CD4-positive, CD25-positive, alpha-beta regulatory T cell (primary cell): Measurements from ENCODE around the gene ERP29. TPM values are rescaled to one million over a fixed set of nuclear protein-coding genes. Genes with fewer than 3 reads are reported as not detected.

Source experiments
- ATAC-seq, 2 donors: fragments of 150-1000 bp; cut with Tn5 transposase; one replicate each; pipeline ENCODE4 v1.10.0; 2021; ENCODE audit warnings: low read depth in 2 of 2, moderate number of reproducible peaks in 2 of 2, moderate library complexity in 1 of 2
- DNase-seq, 3 donors: peaks; one replicate each; pipeline versions ENCODE4 v3.0.0 to v3.0.0-alpha.2; 2012 to 2022; ENCODE audit warnings: mixed read lengths in 1 of 3
- H3K27ac ChIP-seq: one replicate; pipeline ENCODE4 v1.7.0; 2013; ENCODE audit warnings: mild to moderate bottlenecking, low read length; ENCODE audit not compliant: insufficient read depth, poor library complexity, severe bottlenecking
- H3K27me3 ChIP-seq: one replicate; pipeline ENCODE4 v1.7.0; 2013; ENCODE audit warnings: low read length; ENCODE audit not compliant: control insufficient read depth, insufficient read depth
- H3K36me3 ChIP-seq: one replicate; pipeline ENCODE4 v1.7.0; 2013; ENCODE audit warnings: mild to moderate bottlenecking, low read length, moderate library complexity; ENCODE audit not compliant: control insufficient read depth, insufficient read depth
- H3K4me1 ChIP-seq: 2 replicates; pipeline ENCODE4 v1.7.0; 2013; ENCODE audit warnings: mild to moderate bottlenecking, low read length; ENCODE audit not compliant: insufficient read depth, control insufficient read depth, poor library complexity, severe bottlenecking
- H3K4me3 ChIP-seq: one replicate; pipeline ENCODE4 v1.7.0; 2013; ENCODE audit warnings: low read depth, mild to moderate bottlenecking, low read length, moderate library complexity
- H3K9me3 ChIP-seq, 2 experiments: 1 replicate in 1 of 2; 2 replicates in 1 of 2; pipeline ENCODE4 v1.7.0; 2013; ENCODE audit warnings: low read length in 2 of 2, mild to moderate bottlenecking in 1 of 2, moderate library complexity in 1 of 2; ENCODE audit not compliant: control insufficient read depth in 2 of 2
- H3K27ac Mint-ChIP-seq, 3 donors: one replicate each; pipeline ENCODE4 v1.8.0; 2020 to 2022; ENCODE audit warnings: mild to moderate bottlenecking in 3 of 3, mixed read lengths in 3 of 3, moderate library complexity in 2 of 3
- H3K27me3 Mint-ChIP-seq: one replicate; pipeline ENCODE4 v1.8.0; 2022; ENCODE audit warnings: mild to moderate bottlenecking, mixed read lengths
- H3K36me3 Mint-ChIP-seq: one replicate; pipeline ENCODE4 v1.8.0; 2020; ENCODE audit warnings: mixed read lengths
- H3K4me1 Mint-ChIP-seq, 4 donors: one replicate each; pipeline ENCODE4 v1.8.0; 2020 to 2022; ENCODE audit warnings: mixed read lengths in 4 of 4, mild to moderate bottlenecking in 1 of 4
- H3K4me3 Mint-ChIP-seq, 4 donors: one replicate each; pipeline ENCODE4 v1.8.0; 2020 to 2022; ENCODE audit warnings: mild to moderate bottlenecking in 4 of 4, mixed read lengths in 4 of 4, moderate library complexity in 3 of 4
- H3K9me3 Mint-ChIP-seq, 7 donors: one replicate each; pipeline ENCODE4 v1.8.0; 2020 to 2022; ENCODE audit warnings: mixed read lengths in 7 of 7, mild to moderate bottlenecking in 3 of 7, moderate library complexity in 2 of 7
- polyA plus RNA-seq, 4 donors: library from polyadenylated mRNA; unstranded; fragments of 300-500 nt; fragmentation: Illumina TruSeq; gene quantifications; one replicate each; pipeline ENCODE4 v1.2.3, GENCODE V29; 2021
- total RNA-seq: library from RNA; stranded (reverse); gene quantifications from one replicate; pipeline ENCODE4 v1.2.3, GENCODE V29; 2022

Gene ERP29
- total and polyA plus RNA-seq, 5 donors from 2014 or later = 103 to 218 (median 198) TPM

DNA sequence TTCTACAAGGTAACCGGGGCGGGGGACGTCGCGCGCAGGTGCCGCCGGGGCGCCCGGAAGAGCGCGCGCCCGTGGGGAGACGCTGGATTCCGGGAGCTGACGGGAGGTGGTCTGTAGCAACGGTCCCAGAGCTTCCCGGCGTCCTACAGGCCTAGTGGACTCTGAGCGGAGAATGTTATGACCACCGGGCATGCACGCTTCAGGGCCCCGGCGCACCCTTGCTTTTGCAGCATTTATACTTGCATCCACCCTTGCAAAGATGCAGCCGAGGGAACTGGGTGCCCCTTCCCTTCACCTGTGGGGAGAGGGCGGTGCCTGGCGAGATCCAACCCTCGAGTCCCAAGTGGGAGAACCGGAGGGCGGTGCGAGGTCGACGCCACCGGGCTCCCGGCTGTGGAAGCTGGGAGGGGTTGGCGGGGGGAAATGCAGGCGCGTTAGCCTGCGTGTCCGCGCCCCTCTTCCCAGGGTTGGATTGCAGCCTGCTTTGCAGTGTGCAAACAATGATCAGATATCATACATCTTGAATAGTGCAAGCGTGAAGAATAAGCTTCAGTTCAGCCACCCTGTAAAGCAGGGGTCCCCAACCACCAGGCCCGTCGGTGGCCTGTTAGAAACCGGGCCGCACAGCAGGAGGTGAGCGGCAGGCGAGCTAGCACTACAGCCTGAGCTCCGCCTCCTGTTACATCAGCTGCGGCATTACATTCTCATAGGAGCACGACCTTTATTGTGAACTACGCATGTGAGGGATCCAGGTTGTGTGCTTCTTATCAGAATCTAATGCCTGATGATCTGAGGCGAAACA, 576 bp downstream of the ERP29 start:
- peaks cover 34 to 81% (median 53%) of the 10 kb centered on the region in 4 donors for H3K4me1 Mint-ChIP-seq
- Histone ChIP-seq H3K9me3 (no peaks in the 10 kb centered on the region), H3K27me3 (no peaks in the 10 kb centered on the region), H3K4me3 (peak overlapping the region; percentile 84), H3K4me1 (peaks cover 55% of the 10 kb centered on the region), H3K27ac (peak overlapping the region; percentile 84), H3K36me3 (peaks cover 22% of the 10 kb centered on the region)
- DNase-seq = peak; percentile 60 to 86 (median 71)
- peaks cover 32% of the 10 kb centered on the region for H3K36me3 Mint-ChIP-seq
- no peaks in the 10 kb centered on the region for H3K27me3 Mint-ChIP-seq
- H3K4me3 Mint-ChIP-seq = peak overlapping the region; percentile 94 to 95 (median 94)
- H3K9me3 Mint-ChIP-seq = peaks cover 0 to 5% (median 4%) of the 10 kb centered on the region in 7 donors
- H3K27ac Mint-ChIP-seq = peak overlapping the region; percentile 94 to 99 (median 96)
- peak; percentile 46 to 54 for ATAC-seq

DNA sequence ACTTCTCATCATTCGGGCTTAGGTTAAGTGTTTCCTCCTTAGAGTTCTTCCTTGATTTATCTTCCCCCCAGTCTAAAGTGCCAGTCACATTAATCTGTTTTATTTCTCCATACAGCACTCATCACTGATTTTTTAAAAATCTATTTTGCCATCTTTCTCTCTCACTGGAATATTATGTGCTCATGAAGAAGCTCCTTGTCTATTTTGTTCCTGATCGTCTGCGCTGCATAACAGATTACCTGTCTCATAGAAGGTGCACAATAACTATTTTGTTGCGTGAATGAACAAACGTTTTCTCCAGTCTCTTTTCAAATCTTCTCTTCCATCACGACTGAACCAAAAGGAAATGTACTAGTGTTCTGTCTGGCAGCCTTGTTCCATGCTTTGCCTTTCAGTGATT, 2.7 kb downstream of the ERP29 start:
- Histone ChIP-seq H3K36me3 (peaks cover 41% of the 10 kb centered on the region), H3K4me3 (peak overlapping the region; percentile 27), H3K9me3 (no peaks in the 10 kb centered on the region), H3K27ac (no peak overlapping the region), H3K27me3 (no peaks in the 10 kb centered on the region), H3K4me1 (peaks cover 60% of the 10 kb centered on the region)
- Mint-ChIP-seq H3K36me3 (peaks cover 33% of the 10 kb centered on the region), H3K27ac (peak overlapping the region; percentile 42 to 89 (median 84)), H3K27me3 (no peaks in the 10 kb centered on the region), H3K4me3 (peak overlapping the region; percentile 65 to 89 (median 77)), H3K4me1 (peaks cover 26 to 81% (median 57%) of the 10 kb centered on the region in 4 donors), H3K9me3 (peaks cover 0 to 5% (median 4%) of the 10 kb centered on the region in 7 donors)
- DNase-seq (no peak), ATAC-seq (no peak)

DNA sequence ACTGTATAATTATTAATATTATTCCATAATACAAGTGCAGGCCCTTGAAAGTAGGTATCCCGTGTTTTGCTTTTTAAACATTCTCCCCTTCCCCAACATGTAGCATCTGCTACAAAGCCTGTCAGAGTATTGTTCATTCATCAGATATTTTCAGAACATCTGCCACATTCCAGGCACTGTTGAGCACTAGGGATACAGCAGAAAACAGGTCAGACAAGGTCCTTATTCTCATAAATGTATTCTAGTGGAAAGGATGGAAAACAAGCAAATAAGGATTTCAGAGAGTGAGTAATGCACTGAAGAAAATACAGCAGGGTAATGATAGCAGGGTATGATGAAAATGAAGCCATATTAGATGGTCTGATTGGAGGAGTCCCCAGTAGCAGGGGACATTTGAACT, 3.8 kb downstream of the ERP29 start:
- peaks cover 49% of the 10 kb centered on the region for H3K4me1 ChIP-seq
- H3K27me3 ChIP-seq = no peaks in the 10 kb centered on the region
- H3K27ac Mint-ChIP-seq = peak overlapping the region in 2 of 3 donors; percentile 65 to 84
- peaks cover 49% of the 10 kb centered on the region for H3K36me3 ChIP-seq
- H3K27me3 Mint-ChIP-seq = no peaks in the 10 kb centered on the region
- no peaks in the 10 kb centered on the region for H3K9me3 ChIP-seq
- peak overlapping the region in 3 of 4 donors; percentile 0 to 36 (median 14) for H3K4me3 Mint-ChIP-seq
- H3K9me3 Mint-ChIP-seq = peaks cover 0 to 5% (median 4%) of the 10 kb centered on the region in 7 donors
- no peak for ATAC-seq
- H3K4me1 Mint-ChIP-seq = peaks cover 15 to 73% (median 53%) of the 10 kb centered on the region in 4 donors
- peaks cover 33% of the 10 kb centered on the region for H3K36me3 Mint-ChIP-seq
- H3K27ac ChIP-seq = peak overlapping the region; percentile 18
- DNase-seq = no peak
- no peak overlapping the region for H3K4me3 ChIP-seq

DNA sequence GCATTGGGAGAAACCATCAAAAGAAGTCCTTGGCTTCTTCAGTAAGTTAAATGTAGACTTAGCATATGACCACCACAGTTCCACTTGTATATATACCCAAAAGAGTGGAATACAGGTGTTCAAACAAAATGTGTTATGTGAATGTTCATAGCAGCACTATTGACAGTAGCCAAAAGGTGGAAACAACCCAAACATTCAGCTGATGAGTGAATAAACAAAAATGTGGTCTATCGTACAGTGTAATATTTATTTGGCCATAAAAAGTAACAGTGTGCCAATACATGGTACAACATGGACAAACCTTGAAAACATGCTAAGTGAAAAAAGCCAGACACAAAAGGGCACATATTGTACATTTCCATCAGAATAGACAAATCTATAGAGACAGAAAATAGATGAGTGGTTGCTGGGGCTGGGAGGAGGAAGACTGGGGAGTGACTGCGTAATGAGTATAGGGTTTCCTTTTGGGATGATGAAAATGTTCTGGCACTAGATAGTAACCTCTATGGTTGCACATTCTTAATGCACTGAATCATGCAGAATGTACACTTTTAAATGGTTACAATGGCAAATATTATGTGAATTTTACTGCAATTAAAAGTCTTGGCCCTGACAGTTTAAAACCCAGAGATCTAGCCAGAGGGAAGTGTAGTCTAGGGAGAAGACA, 5.5 kb downstream of the ERP29 start:
- H3K9me3 ChIP-seq = no peaks in the 10 kb centered on the region
- DNase-seq = no peak
- Mint-ChIP-seq H3K9me3 (peaks cover 0 to 5% (median 4%) of the 10 kb centered on the region in 7 donors), H3K4me1 (peaks cover 14 to 70% (median 54%) of the 10 kb centered on the region in 4 donors), H3K36me3 (peaks cover 38% of the 10 kb centered on the region), H3K27ac (peak overlapping the region; percentile 84 to 87 (median 86)), H3K27me3 (no peaks in the 10 kb centered on the region), H3K4me3 (peak overlapping the region in 3 of 4 donors; percentile 50 to 70 (median 54))
- no peaks in the 10 kb centered on the region for H3K27me3 ChIP-seq
- peaks cover 38% of the 10 kb centered on the region for H3K4me1 ChIP-seq
- peaks cover 65% of the 10 kb centered on the region for H3K36me3 ChIP-seq
- no peak for ATAC-seq
- peak overlapping the region; percentile 31 for H3K27ac ChIP-seq
- no peak overlapping the region for H3K4me3 ChIP-seq

- peaks cover 38% of the 10 kb centered on the region for H3K36me3 Mint-ChIP-seq
- H3K4me1 Mint-ChIP-seq = peaks cover 16 to 58% (median 44%) of the 10 kb centered on the region in 4 donors
- peaks cover 0 to 3% (median under 1%) of the 10 kb centered on the region in 7 donors for H3K9me3 Mint-ChIP-seq
- no peak overlapping the region for H3K27ac Mint-ChIP-seq
- Histone ChIP-seq H3K36me3 (peaks cover 73% of the 10 kb centered on the region), H3K4me1 (peaks cover 22% of the 10 kb centered on the region), H3K27ac (no peak overlapping the region), H3K9me3 (no peaks in the 10 kb centered on the region), H3K4me3 (no peak overlapping the region), H3K27me3 (no peaks in the 10 kb centered on the region)
- ATAC-seq (no peak), DNase-seq (no peak)
- H3K27me3 Mint-ChIP-seq = no peaks in the 10 kb centered on the region
- peak overlapping the region in 1 of 4 donors; percentile 50 for H3K4me3 Mint-ChIP-seq
Measured at GRCh38 chr12:112020947-112021457, 7.8 kb downstream of the ERP29 start.

DNA sequence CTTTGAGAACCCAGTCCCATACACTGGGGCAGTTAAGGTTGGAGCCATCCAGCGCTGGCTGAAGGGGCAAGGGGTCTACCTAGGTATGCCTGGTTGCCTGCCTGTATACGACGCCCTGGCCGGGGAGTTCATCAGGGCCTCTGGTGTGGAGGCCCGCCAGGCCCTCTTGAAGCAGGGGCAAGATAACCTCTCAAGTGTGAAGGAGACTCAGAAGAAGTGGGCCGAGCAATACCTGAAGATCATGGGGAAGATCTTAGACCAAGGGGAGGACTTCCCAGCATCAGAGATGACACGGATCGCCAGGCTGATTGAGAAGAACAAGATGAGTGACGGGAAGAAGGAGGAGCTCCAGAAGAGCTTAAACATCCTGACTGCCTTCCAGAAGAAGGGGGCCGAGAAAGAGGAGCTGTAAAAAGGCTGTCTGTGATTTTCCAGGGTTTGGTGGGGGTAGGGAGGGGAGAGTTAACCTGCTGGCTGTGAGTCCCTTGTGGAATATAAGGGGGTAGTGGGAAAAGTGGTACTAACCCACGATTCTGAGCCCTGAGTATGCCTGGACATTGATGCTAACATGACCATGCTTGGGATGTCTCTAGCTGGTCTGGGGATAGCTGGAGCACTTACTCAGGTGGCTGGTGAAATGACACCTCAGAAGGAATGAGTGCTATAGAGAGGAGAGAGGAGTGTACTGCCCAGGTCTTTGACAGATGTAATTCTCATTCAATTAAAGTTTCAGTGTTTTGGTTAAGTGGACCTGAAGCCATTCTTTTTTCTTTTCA, 9.2 kb downstream of the ERP29 start:
- Mint-ChIP-seq H3K36me3 (peaks cover 29% of the 10 kb centered on the region), H3K27me3 (no peaks in the 10 kb centered on the region), H3K27ac (peak overlapping the region; percentile 66 to 85 (median 71)), H3K4me1 (peaks cover 16 to 54% (median 43%) of the 10 kb centered on the region in 4 donors), H3K9me3 (peaks cover 0 to 2% (median 0%) of the 10 kb centered on the region in 7 donors), H3K4me3 (peak overlapping the region in 1 of 4 donors; percentile 5)
- H3K4me1 ChIP-seq = peaks cover 18% of the 10 kb centered on the region
- no peak overlapping the region for H3K4me3 ChIP-seq
- no peak overlapping the region for H3K27ac ChIP-seq
- H3K36me3 ChIP-seq = peaks cover 64% of the 10 kb centered on the region
- no peaks in the 10 kb centered on the region for H3K27me3 ChIP-seq
- DNase-seq (no peak), ATAC-seq (peak in 1 of 2 donors; percentile 24)
- no peaks in the 10 kb centered on the region for H3K9me3 ChIP-seq
